DMS114 treated with DMSO at 0.1 percent for 48 hours (cell line): ENCODE results near the gene ICAM3.
"Not testable (repeated sequence)": the region's sequence is repeated elsewhere in the genome, so short reads cannot be mapped to it uniquely, and the experiment has no call there.

ENCODE experiments used
- DNase-seq: peaks from one replicate; lab custom pipeline; 2025; ENCODE audit not compliant: unreplicated experiment; lab: John Stamatoyannopoulos, UW

ICAM3 gene, protein sequence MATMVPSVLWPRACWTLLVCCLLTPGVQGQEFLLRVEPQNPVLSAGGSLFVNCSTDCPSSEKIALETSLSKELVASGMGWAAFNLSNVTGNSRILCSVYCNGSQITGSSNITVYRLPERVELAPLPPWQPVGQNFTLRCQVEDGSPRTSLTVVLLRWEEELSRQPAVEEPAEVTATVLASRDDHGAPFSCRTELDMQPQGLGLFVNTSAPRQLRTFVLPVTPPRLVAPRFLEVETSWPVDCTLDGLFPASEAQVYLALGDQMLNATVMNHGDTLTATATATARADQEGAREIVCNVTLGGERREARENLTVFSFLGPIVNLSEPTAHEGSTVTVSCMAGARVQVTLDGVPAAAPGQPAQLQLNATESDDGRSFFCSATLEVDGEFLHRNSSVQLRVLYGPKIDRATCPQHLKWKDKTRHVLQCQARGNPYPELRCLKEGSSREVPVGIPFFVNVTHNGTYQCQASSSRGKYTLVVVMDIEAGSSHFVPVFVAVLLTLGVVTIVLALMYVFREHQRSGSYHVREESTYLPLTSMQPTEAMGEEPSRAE

DNA sequence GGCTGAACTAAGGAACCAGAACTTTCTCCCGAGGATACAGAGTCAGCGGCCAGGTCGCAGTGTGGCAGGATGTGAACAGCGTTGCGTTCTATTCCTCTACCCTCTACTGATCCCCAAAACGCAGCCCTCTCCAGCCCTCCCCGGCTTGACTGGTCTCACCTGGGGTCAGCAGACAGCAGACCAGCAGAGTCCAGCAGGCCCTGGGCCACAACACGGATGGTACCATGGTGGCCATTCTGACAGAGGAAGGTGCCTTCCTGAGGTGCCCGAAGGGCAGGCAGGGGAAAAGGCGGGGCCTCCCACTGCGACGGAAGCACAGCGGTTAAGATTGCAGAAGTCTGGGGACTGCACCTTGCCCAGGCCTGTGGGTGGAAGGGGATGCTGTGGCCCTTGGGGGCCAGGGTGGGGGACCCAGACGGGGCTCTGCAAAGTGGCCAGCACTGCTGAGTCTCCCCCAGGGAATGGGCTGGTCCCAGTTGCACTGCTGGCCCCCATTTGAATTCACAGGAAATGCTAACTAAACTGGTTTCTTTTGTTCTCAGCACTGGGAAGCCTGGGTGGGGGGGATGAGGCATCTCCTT is at the start of gene ICAM3:
ICAM3 (minus strand) TSS at position 245 of the 581 bp plus-strand sequence; CDS start at position 235, 10 bp downstream.
- DNase-seq, result no peak

DNA sequence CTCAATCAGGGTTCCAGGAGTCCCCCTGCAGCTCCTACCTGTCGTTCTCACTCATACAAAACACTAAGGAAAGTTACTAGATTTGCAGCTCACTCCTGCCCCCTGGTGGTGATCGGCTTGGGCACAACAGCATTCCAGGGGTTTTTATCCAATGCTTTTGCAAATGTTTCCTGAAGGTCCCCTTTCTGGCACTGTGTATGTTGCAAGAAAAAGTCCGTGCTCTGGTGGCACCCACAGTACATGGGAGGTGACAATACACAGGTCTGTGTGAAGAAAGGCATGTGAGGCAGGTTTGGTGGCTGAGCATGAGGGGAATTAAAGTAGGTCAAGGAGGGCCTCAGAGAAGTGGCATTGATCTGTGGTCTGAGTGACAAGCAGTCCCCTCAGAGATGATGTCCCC is 49.5 kb upstream of the ICAM3 start:
- DNase-seq, result peak; percentile 46

DNA sequence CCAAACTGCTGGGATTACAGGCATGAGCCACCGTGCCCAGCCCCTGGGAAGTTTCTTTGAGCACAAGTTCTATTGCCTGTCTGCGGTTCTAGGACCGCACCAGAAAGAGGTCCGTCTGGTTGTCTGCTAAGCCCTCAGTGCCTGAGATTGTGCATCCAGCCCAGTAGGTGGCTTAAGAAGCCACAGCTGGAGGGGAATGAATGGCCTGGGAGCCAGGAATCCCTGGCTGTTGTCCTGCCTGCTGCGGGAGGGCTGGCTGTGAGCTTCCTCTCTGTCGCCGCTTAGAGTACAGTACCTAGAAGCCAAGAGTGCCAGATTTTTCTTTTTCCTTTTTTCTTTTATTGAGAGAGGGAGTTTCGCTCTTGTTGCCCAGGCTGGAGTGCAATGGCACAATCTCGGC is 45.2 kb upstream of the ICAM3 start:
- DNase-seq, result no peak

DNA sequence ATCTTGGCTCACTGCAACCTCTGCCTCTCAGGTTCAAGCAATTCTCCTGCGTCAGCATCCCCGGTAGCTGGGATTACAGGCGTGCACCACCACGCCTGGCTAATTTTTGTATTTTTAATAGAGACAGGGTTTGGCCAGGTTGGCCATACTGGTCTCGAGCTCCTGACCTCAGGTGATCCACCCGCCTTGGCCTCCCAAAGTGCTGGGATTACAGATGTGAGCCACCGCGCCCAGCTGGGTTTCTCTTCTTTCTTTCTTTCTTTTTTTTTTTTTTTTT is 43.7 kb upstream of the ICAM3 start:
- DNase-seq, result not testable (repeated sequence)

DNA sequence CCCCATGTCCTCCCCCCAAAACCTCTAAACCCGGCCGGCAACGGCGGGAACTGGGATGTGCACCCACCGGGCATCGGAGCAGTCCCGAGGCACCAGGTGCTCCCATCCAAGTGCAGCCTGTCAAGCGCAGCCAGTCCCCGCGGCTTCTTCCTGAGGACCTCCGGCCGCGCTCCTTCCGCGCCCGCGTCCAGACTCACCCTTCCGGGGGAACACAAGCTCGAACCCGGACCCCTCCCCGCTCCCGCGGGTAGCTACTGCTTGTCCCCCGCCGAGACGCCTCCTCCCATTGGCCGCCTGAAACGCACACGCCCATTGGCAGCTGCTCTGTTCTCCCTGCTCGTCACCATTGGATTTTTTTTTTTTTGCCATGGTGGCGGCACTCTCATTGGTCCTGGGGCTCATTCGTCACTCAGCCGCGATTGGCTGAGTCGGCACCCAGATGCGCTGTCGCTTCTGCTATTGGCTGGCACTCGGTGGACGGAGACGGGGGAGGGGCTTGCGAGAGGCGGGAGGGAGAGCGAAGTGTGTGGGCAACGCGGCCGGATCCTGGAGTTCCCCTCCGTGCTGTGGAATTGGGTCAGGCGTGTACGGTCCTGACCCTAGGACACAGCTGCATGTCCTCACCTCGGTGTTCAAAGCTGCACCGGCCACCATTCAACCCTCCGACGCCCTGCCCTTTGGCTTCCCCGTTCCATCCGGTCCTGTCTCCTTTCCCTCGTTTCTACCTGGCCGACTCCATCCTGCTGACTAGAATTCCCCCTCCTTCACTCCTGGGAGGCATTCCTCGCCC is 41.1 kb upstream of the ICAM3 start, which contains the start of gene TYK2:
TYK2 (minus strand) TSS at position 260 of the 790 bp plus-strand sequence. CDS start 2,166 bp downstream, outside the sequence.
- peak; percentile 92 for DNase-seq

DNA sequence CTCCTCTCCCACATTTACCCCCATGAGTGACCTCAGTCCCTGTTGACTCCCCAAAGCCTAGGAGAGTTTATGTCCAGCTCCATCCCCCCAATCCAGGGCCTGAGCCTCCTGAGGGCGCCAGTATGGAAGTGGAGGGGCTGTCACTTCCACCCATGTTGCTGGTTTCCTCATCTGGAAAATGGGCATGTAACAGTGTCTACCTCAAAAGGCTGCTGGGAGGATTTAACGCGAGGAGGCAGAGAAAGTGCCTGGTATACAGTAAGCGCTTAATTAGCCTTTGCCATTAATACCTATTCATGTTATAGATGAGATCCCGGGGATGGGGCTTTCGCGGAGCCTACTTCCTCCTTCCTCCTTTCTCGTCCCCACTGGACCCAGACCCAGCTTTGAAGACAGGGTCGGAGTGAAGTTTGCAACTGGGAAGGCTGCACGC is 40.5 kb upstream of the ICAM3 start:
- DNase-seq, result no peak

DNA sequence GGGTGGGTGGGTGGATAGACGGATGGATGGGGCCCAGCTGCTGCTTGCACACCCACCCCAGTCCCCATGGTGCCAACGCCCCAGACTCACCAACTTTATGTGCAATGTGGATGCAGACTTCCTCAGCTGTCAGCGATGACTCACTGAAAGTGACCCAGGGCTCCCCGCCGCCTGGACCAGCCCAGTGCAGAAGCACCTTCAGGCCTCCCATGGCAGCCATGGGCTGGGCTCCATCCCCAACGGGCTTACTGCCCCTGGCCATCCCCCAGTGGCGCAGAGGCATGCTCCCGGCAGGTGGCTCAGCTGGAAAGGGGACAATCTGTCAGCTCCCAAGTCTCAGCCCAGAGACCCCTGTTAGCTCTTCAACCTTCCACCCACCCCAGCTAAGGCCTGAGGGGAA is 38.7 kb upstream of the ICAM3 start:
- no peak for DNase-seq

DNA sequence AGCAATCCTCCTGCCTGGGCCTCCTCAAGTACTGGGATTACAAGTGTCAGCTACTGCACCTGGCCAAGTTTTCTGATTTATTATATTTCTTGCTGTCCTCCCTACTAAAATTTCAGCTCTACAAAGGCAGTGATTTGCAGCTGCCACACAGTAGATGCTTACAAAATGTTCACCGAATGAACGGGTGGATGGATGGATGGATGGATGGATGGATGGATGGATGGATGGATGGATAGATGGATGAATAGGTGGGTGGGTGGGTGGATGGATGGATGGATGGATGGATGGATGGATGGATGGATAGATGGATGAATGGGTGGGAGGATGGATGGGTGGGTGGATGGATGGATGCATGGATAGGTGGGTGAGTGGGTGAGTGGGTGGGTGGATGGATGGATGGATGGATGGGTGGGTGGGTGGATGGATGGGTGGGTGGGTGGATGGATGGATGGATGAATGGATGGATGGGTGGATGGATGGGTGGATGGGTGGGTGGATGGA is 37.8 kb upstream of the ICAM3 start:
- DNase-seq, result not testable (repeated sequence)

DNA sequence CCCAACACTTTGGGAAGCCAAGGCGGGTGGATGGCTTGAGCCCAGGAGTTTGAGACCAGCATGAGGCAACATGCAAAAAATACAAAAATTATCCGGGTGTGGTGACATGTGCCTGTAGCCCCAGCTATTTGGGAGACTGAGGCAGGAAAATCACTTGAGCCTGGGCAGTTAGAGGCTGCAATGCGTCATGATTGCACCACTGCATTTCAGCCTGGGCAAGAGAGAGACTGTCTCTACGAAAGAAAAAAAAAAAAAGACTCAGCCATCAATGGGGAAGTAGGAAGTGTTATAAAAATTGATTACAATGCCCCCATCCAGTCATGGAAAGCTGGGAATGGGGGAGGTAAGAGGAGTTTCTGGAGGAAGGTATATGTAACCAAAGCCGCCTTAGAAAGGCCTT is 35.5 kb upstream of the ICAM3 start:
- DNase-seq, result no peak

DNA sequence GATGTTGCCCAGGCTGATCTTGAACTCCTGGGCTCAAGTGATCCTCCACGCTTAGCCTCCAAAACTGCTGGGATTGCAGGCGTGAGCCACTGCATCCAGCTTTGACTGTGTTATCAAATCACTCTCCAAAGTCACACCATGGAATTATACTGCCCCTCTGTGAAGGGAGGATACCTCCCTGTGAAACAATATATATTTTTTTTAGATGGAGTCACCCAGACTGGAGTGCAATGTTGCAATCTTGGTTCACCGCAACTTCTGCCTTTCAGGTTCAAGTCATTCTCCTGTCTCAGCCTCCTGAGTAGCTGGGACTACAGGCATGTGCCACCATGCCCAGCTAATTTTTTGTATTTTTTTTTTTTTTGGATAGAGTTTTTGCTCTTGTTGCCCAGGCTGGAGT is 33.3 kb upstream of the ICAM3 start:
- DNase-seq, result no peak

DNA sequence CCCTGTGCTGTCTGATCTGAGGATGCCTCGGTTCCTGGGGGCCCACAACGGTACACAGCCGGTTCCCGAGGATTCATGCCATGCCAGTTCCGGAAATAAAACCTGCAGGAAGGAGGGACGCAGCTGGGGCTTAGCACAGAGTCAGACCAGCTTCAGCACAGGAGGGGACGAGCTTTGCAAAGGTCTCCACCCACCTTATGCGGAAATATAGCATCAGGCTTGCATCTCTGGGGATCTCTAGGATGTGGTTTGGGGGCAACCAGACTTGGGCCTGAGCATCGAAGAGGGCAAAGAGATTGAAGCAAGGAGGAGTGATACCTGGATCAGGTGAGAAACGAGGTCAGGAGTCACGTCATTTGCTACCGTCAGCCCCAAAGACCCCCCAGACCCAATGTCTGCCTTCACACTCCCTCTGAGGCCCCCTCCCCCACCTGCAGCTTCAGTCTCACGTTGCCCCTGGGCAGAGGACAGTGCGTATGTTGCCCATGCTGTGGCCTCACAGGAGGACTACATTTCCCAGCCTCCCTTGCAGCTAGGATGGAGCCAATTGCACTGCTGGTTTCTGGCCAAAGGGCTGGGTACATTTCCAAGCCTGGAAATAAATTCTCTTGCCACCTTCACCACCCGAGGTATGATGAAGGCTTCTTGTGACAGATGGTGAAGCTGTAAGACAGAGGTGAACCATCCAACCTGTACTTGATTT is 28.8 kb upstream of the ICAM3 start:
- DNase-seq, result no peak

DNA sequence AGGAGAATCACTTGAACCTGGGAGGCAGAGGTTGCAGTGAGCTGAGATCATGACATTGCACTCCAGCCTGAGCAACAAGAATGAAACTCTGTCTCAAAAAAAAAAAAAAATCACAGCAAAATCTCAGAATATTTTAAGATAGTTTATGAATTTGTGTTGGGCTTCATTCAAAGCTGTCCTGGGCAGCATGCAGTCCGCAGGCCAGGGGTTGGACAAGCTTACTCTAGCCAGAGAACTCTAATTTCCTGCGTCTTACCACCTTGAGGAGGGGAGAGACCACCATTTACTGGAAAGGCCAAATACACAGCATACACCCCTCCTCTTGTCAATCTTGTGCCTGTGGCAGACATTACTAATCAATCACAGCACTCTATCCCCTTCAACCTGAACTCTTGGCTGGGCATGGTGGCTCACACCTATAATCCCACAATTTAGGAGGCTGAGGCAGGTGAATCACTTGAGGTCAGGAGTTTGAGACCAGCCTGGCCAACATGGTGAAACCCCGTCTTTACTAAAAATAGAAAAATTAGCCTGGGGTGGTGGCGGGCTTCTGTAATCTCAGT is 27.6 kb upstream of the ICAM3 start:
- DNase-seq, result not testable (repeated sequence)

DNA sequence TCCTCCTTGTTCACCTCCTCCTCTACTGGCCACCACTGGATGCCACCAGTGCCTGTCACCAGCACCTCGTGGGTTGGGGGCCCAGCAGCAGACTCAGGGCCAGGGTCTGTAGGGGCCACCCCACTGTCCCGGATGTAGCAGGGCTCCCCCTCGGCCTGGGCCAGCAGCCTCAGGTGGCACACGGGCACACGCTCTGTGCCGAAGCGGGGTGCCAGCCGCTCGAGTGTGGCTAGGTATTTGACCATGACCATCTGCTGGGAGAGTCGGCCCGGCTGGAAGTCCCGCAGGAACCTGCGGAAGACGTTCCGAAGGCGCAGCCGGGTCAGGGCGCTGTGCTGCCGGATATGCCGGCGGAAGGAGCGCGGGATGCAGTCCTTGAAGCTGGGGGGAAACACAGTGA is 26.1 kb upstream of the ICAM3 start:
- DNase-seq, result no peak

DNA sequence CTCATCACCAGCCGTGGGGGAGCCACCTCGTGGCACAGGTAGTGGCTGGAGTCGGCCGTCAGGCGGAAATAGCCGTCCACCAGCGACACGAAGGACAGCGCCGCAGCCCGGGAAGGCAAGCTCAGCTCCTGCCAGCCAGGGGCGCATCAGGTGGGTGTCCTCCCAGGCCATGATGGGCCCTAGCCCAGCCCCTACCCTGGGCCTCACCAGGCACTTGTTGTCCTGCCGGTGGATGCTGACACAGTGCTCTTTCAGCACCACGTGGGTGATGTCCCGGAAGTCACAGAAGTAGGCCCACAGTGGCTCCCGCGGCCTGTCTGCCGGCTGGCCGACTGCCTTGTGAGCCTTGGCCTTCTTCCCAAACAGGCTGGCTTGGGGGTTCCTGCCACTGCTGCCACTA is 25.2 kb upstream of the ICAM3 start:
- DNase-seq, result no peak

DNA sequence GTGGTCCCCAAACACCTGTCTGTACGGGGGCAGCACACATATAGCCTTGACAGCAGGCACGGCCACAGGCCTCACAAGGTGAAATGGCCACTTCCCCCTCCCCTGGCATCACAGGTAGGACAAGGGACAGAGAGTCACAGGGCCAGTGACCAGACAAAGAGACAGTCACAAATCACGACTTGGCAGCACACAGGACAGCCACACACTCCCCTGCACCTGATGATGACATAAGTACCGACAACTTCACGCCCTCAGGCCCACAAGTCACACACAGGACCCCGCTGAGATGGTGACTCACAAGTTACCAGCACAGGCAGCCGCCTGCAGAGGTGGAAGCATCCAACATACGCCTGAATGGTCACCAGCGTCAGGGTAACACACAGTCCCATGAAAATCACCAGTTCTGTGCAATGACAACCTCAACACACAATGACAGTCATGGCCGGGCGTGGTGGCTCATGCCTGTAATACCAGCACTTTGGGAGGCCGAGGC is 24.4 kb upstream of the ICAM3 start:
- no peak for DNase-seq

DNA sequence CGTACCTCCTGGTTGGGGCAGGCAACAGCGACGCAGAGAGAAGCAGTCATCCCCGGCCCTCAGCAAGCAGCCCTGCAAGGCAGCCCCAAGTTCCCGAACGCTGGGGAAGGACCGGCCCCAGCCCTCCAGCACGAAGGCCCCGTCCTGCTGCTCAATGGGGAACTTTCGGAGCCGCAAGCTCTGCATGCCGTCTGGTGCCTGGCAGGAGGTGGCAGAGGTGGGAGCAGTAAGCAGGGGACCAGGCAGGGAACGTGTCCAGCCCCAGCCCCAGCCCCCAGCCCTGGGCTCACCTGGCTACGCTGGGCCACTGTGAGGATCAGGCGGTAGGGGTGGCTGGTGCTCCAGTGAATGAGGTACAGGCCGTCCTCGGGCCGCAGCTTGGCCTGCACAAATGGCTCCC is 22.8 kb upstream of the ICAM3 start:
- DNase-seq, result no peak

DNA sequence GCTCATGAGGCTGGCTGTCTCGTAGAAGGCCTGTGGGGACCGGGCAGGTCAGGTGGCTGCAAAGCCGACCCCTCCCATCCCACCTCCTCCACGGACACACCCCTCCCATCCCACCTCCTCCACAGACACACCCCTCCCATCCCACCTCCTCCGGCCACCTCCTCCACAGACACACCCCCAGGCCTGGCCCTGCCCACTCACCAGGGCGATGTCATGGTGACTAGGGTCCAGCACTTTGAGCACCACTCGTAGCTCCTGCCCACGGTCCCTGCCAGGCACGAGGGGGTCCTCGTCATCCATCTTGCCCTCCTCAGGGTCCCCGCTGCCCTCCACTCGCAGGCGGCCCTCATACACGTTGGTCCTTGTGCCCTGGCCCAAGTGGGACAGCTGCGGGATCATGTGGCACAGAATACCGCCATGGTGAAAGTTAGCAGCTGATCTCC is 22.2 kb upstream of the ICAM3 start:
- DNase-seq, result no peak

DNA sequence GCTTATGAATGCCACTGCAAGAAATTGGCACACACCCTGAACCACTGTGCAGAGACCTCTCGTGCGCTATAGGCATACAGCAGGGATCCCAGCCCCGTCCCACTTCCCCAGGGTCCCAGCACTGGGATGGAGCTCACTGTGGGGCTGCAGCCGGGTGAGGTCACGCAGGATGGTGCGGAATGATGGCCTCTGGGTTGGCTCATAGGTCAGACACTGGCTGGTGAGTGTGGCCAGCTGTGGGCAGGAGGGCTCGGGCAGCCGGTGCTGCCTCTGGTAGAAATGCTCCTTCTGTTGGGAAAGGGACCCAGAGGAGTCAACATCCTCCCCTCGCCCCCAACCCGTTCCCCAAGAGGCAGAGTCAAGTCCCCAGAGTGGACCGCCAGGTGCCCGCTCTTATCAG is 17.0 kb upstream of the ICAM3 start:
- no peak for DNase-seq

DNA sequence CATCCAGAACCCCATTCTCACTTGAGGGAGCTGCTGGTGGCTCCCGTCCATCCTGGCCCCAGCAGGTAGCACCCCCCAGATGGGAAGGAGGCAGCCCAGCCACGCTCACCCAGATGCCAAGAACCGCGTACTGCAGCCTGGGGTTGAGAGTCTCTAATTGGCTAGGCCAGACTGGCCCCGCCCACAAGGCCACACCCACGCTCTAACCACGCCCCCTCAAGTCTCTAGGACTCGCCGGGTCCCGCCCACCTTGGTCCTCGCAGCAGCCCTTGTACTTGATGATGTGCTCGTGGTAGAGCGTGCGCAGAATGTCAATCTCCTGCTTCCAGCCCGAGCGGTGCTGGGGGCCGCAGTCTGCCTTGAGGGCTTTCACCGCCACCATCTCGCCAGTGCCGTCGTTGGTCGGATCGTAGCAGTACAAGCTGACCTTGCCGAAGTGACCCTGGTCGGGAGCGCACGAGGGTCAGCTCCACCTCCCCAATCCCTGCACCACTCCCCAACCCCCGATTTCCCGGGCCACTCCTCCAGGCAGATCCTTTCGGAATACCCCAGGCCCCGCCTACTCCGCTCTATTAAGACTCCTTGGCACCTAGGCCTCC is 14.5 kb upstream of the ICAM3 start:
- no peak for DNase-seq
